Memory B cell (primary cell): Measurements from ENCODE around the gene CDC25C.

ENCODE experiments used
- ATAC-seq: fragments of 150-1000 bp; cut with Tn5 transposase; 2 replicates; pipeline ENCODE4 v1.10.0; 2021; ENCODE audit warnings: low read depth, mild to moderate bottlenecking, moderate library complexity
- DNase-seq, 2 donors: peaks; one replicate each; pipeline ENCODE4 v3.0.0; 2022; ENCODE audit warnings: low spot score in 2 of 2
- H3K27ac Mint-ChIP-seq: one replicate; pipeline ENCODE4 v1.8.0; 2022; ENCODE audit warnings: mild to moderate bottlenecking, moderate library complexity, mixed read lengths
- H3K27me3 Mint-ChIP-seq: one replicate; pipeline ENCODE4 v1.8.0; 2022; ENCODE audit warnings: mixed read lengths
- H3K36me3 Mint-ChIP-seq: one replicate; pipeline ENCODE4 v1.8.0; 2022; ENCODE audit warnings: mild to moderate bottlenecking, mixed read lengths
- H3K4me1 Mint-ChIP-seq: one replicate; pipeline ENCODE4 v1.8.0; 2022; ENCODE audit warnings: mixed read lengths
- H3K4me3 Mint-ChIP-seq: one replicate; pipeline ENCODE4 v1.8.0; 2022; ENCODE audit warnings: mild to moderate bottlenecking, moderate library complexity, mixed read lengths
- H3K9me3 Mint-ChIP-seq: one replicate; pipeline ENCODE4 v1.8.0; 2022; ENCODE audit warnings: mixed read lengths

Gene CDC25C

GRCh38 chr5:138331449-138332368, at the start of gene CDC25C:
Gene CDC25C (minus strand): TSS chr5:138331804. CDS start chr5:138331180, 624 bp downstream.
- Mint-ChIP-seq H3K4me1 (peaks cover 5% of the 10 kb centered on the region), H3K27me3 (no peaks in the 10 kb centered on the region), H3K9me3 (no peaks in the 10 kb centered on the region), H3K36me3 (no peaks in the 10 kb centered on the region), H3K27ac (no peak within 1 kb of the TSS), H3K4me3 (peak within 1 kb of the TSS; percentile 88)
- ATAC-seq (peak; percentile 99), DNase-seq (peak; percentile 81 to 93)

- no peak for DNase-seq
- no peaks in the 10 kb centered on the region for H3K27me3 Mint-ChIP-seq
- H3K9me3 Mint-ChIP-seq: no peaks in the 10 kb centered on the region
- H3K4me3 Mint-ChIP-seq: no peak overlapping the region
- no peak overlapping the region for H3K27ac Mint-ChIP-seq
- no peak for ATAC-seq
- peaks cover 14% of the 10 kb centered on the region for H3K36me3 Mint-ChIP-seq
- H3K4me1 Mint-ChIP-seq: peaks cover 18% of the 10 kb centered on the region
These were observed 41.0 kb upstream of the CDC25C start for GRCh38 chr5:138372653-138373052.

- H3K27me3 Mint-ChIP-seq: no peaks in the 10 kb centered on the region
- peaks cover 12% of the 10 kb centered on the region for H3K36me3 Mint-ChIP-seq
- no peak for DNase-seq
- H3K4me3 Mint-ChIP-seq: no peak overlapping the region
- no peak overlapping the region for H3K27ac Mint-ChIP-seq
- no peak for ATAC-seq
- H3K4me1 Mint-ChIP-seq: peaks cover 18% of the 10 kb centered on the region
- no peaks in the 10 kb centered on the region for H3K9me3 Mint-ChIP-seq
These were observed 40.6 kb upstream of the CDC25C start for GRCh38 chr5:138372225-138372624.

- DNase-seq: no peak
These were observed 39.9 kb upstream of the CDC25C start for GRCh38 chr5:138371454-138371853.

DNA sequence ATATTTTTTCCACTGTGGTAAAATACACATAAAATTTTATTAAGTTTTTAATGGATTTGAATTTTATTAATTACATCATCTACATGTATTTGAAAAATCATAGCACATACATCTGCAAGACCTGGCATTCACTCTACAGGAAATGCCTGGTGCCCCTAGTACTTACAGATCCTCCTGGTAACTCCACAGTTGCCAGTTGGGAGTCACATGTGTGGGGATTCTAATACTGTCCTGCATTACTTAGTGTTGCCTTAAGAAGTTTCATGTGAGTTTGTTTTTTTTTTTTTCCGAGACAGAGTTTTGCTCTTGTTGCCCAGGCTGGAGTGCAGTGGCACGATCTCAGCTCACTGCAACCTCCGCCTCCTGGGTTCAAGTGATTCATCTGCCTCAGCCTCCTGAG, 38.9 kb upstream of the CDC25C start:
- H3K9me3 Mint-ChIP-seq: no peaks in the 10 kb centered on the region
- H3K4me3 Mint-ChIP-seq: no peak overlapping the region
- no peak for DNase-seq
- H3K27me3 Mint-ChIP-seq: no peaks in the 10 kb centered on the region
- H3K27ac Mint-ChIP-seq: no peak overlapping the region
- peaks cover 11% of the 10 kb centered on the region for H3K36me3 Mint-ChIP-seq
- peaks cover 30% of the 10 kb centered on the region for H3K4me1 Mint-ChIP-seq
- ATAC-seq: no peak

More at GRCh38 chr5:138371454-138371853, 39.9 kb upstream of the CDC25C start:
- no peaks in the 10 kb centered on the region for H3K27me3 Mint-ChIP-seq
- H3K9me3 Mint-ChIP-seq: no peaks in the 10 kb centered on the region
- peaks cover 24% of the 10 kb centered on the region for H3K4me1 Mint-ChIP-seq
- no peak overlapping the region for H3K27ac Mint-ChIP-seq
- no peak overlapping the region for H3K4me3 Mint-ChIP-seq
- H3K36me3 Mint-ChIP-seq: peaks cover 10% of the 10 kb centered on the region
- ATAC-seq: no peak

DNA sequence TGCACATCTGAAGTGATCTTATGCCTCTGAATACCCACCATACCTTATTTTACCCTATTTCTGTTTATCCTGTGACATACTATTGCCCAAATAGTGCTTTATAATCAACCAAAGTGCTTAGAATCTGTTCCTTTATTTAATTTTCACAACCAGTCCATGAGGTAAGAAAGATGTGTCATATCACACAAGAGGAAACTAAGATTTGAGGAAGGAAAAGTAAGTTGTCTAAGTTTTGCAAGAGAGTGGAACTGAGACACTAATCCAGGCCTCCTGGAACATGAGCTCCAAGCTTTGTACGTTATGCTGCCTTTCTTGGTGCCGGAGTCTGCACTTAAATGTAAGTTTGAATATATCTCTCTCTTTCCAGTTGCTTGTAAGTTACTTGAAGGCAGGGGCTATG, 38.1 kb upstream of the CDC25C start:
- peaks cover 30% of the 10 kb centered on the region for H3K4me1 Mint-ChIP-seq
- H3K27ac Mint-ChIP-seq: peak overlapping the region; percentile 56
- ATAC-seq: peak; percentile 44

GRCh38 chr5:138369261-138369660, 37.7 kb upstream of the CDC25C start:
- DNase-seq (no peak), ATAC-seq (no peak)
- Mint-ChIP-seq H3K4me1 (peaks cover 31% of the 10 kb centered on the region), H3K36me3 (peaks cover 12% of the 10 kb centered on the region), H3K27ac (peak overlapping the region; percentile 56), H3K9me3 (no peaks in the 10 kb centered on the region), H3K27me3 (no peaks in the 10 kb centered on the region), H3K4me3 (no peak overlapping the region)

More for the DNA sequence above, 38.1 kb upstream of the CDC25C start:
- no peaks in the 10 kb centered on the region for H3K27me3 Mint-ChIP-seq
- H3K9me3 Mint-ChIP-seq: no peaks in the 10 kb centered on the region
- no peak for DNase-seq
- H3K36me3 Mint-ChIP-seq: peaks cover 11% of the 10 kb centered on the region
- H3K4me3 Mint-ChIP-seq: no peak overlapping the region

DNA sequence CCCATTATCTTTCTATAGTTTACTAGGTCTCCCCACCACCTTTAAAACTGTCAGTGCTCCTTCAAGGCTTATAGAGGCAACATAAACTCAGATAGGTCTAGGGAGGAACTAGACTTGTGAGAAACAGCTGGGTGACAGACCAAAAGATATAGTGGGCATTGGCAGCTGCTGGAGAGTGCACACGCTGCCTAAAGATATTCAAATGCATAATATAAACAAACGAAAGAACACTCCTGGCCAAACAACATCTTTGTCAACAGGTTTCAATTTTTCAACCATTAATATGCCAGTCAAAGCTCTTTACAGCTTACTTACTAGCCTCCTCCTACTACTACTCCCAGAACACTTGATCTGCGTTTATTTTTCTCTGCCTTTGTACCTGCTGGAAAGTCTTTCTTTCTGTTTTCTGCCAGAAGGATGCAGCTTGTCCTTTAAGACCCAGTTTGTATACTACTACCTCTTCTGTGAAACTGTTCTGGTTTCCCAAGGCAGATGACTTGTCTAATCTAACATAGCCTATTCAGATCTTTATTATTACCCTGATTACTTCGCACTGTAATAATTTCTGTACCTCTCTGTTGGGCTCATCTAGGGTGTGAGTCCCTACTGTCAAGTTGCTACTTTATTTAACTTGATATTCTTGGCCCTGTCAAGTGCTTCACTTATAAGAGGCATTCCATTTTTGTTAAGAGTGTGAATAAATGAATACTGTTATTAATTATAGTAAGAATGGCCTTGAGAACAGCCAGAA, 35.2 kb upstream of the CDC25C start:
- Mint-ChIP-seq H3K36me3 (peaks cover 12% of the 10 kb centered on the region), H3K27me3 (no peaks in the 10 kb centered on the region), H3K27ac (peak overlapping the region; percentile 5), H3K4me3 (peak overlapping the region; percentile 30), H3K9me3 (no peaks in the 10 kb centered on the region), H3K4me1 (peaks cover 31% of the 10 kb centered on the region)
- ATAC-seq: no peak
- no peak for DNase-seq

DNA sequence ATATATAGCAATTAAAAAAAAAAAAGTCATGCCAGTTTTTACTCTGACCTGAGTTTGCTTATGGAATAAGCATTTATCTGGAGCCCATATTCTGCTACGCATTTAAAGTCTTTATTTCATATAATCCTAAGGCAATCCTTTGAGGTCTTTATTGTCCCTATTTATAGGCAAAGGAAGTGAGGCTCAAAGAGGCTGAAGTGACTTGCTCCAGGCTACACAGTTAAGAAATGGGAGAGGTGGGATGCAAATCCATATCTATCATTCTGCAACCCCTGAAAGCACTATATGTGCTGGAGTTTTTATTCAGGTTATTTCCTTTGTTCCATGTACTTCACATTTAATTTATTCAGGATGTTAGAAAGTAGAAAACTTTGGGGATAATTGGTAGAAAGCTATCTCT, 33.0 kb upstream of the CDC25C start:
- DNase-seq: no peak
- H3K4me3 Mint-ChIP-seq: no peak overlapping the region
- H3K27me3 Mint-ChIP-seq: no peaks in the 10 kb centered on the region
- H3K9me3 Mint-ChIP-seq: no peaks in the 10 kb centered on the region
- peaks cover 16% of the 10 kb centered on the region for H3K36me3 Mint-ChIP-seq
- H3K27ac Mint-ChIP-seq: no peak overlapping the region
- ATAC-seq: no peak
- peaks cover 41% of the 10 kb centered on the region for H3K4me1 Mint-ChIP-seq

DNA sequence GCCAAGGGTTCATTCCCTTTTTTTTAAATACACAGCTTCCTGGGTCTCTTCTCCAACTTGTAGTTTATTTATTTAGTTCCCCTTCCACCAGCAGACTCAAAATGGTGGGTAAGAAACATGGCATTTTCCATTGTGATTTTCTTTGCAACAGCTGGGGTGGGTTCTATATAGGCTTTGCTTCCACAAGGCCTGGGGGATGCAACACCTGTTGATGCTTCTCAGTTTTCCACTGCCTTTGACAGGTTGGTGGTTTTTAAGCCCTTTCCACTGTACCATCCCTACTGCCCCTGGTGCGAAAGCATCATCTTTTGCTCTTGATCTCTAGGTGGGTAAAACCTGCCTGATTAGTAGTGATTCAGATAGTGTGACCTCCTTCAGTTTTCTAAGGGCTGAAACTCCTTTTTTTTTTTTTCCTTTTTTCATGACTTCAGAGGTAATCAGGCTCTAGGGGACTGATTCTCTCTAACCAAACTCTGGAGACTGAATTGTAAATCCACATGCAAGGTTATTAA, 29.4 kb upstream of the CDC25C start:
- H3K27ac Mint-ChIP-seq: peak overlapping the region; percentile 76
- no peak for ATAC-seq

GRCh38 chr5:138359621-138360020, 28.0 kb upstream of the CDC25C start:
- Mint-ChIP-seq H3K4me1 (peaks cover 31% of the 10 kb centered on the region), H3K4me3 (no peak overlapping the region), H3K36me3 (peaks cover 9% of the 10 kb centered on the region), H3K9me3 (no peaks in the 10 kb centered on the region), H3K27ac (no peak overlapping the region), H3K27me3 (no peaks in the 10 kb centered on the region)
- no peak for DNase-seq
- no peak for ATAC-seq

More for the DNA sequence above, 29.4 kb upstream of the CDC25C start:
- Mint-ChIP-seq H3K4me3 (no peak overlapping the region), H3K27me3 (no peaks in the 10 kb centered on the region), H3K4me1 (peaks cover 21% of the 10 kb centered on the region), H3K36me3 (peaks cover 9% of the 10 kb centered on the region), H3K9me3 (no peaks in the 10 kb centered on the region)
- DNase-seq: no peak

DNA sequence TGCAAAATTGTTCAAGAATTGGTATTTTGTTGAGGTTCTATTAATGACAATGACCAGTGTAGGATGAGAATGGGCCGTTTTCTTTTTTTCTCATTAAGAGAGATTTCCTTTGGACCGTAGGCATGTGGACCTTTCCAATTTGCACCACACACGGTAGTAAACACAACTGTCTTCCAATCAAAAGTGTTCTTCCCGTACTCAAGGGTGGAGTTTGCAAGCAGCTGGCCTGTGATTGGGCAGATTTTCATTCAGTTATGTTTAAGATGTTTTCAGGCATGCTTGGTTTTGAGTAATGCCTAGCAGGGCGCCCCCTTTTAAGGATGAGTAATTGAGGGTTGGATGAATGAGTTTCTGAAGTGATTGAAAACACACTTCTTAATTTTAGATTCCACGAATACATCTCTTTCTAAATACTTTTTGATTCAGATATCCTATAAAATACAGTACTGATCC, 23.3 kb upstream of the CDC25C start:
- H3K4me3 Mint-ChIP-seq: peak overlapping the region; percentile 95
- H3K27me3 Mint-ChIP-seq: no peaks in the 10 kb centered on the region
- peaks cover 1% of the 10 kb centered on the region for H3K36me3 Mint-ChIP-seq
- H3K4me1 Mint-ChIP-seq: peaks cover 41% of the 10 kb centered on the region
- peak overlapping the region; percentile 94 for H3K27ac Mint-ChIP-seq
- peaks cover 4% of the 10 kb centered on the region for H3K9me3 Mint-ChIP-seq
- ATAC-seq (no peak), DNase-seq (no peak)

GRCh38 chr5:138354387-138354786, 22.8 kb upstream of the CDC25C start:
- Mint-ChIP-seq H3K9me3 (peaks cover 4% of the 10 kb centered on the region), H3K27ac (peak overlapping the region; percentile 94)

DNA sequence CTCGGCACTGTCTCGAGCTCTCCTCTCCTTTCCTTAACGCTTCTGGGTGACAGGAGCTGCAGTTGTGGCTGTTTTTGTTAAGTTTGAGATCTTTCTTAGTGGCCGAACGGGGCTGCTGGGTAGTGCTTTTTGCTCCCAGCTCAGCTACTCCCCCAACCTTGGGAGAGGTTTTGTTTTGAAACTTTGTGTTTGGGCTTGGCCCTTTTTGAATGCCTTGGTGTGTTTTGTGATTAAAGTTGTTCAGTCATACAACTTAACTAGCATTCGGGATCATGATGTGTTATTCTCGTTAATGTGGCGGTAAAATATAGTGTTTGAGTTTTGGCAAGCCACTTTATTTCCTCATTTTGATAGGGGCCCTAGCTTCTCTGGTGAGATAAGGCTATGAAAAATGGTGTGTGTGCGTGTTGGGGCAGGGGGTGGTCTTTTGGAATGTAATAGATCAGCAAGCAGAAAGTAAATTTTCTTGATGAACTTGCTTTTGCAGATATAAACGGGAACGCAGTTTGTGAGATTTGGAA, 22.0 kb upstream of the CDC25C start:
- Mint-ChIP-seq H3K27ac (peak overlapping the region; percentile 94), H3K27me3 (no peaks in the 10 kb centered on the region), H3K4me1 (peaks cover 40% of the 10 kb centered on the region), H3K4me3 (peak overlapping the region; percentile 95), H3K9me3 (peaks cover 4% of the 10 kb centered on the region), H3K36me3 (peaks cover 1% of the 10 kb centered on the region)
- DNase-seq (no peak), ATAC-seq (no peak)

More at GRCh38 chr5:138354387-138354786, 22.8 kb upstream of the CDC25C start:
- H3K36me3 Mint-ChIP-seq: peaks cover 1% of the 10 kb centered on the region
- H3K27me3 Mint-ChIP-seq: no peaks in the 10 kb centered on the region
- DNase-seq (no peak), ATAC-seq (no peak)
- H3K4me1 Mint-ChIP-seq: peaks cover 40% of the 10 kb centered on the region
- H3K4me3 Mint-ChIP-seq: peak overlapping the region; percentile 95
